Body of pancreas (tissue), 4 donors: ENCODE results near the gene TMEM94.

ENCODE experiments used
- CTCF ChIP-seq, 7 experiments: fragments of 450-650 bp in 4 of 7; fragments of 200-600 bp in 3 of 7; sonication (generic) in 3 of 7; IDR thresholded peaks; one replicate each; pipeline ENCODE4 v1.5.1; 2016 to 2019; ENCODE audit warnings: antibody characterized with exemption in 7 of 7
- POLR2A ChIP-seq, 3 donors: fragments of 450-650 bp; IDR thresholded peaks; one replicate each; pipeline ENCODE4 v1.6.1; 2016; ENCODE audit warnings: antibody characterized with exemption in 3 of 3, mild to moderate bottlenecking in 2 of 3

- no peak for TF ChIP-seq POLR2A (IDR thresholded peaks at IDR 0.05)
- no peak for TF ChIP-seq CTCF (IDR thresholded peaks at IDR 0.05)
These were observed 15.7 kb downstream of the TMEM94 start for GRCh38 chr17:75472119-75472518.
